WTC11 (cell line): ENCODE data around the gene GPR3. TPM values are rescaled to one million over a fixed set of nuclear protein-coding genes. Genes with fewer than 3 reads are reported as not detected.
A peak's percentile ranks its signal among the peaks of the same experiment; 100 is the strongest.

Experiments used
- AFF4 ChIP-seq: sonication (generic); formaldehyde crosslinking; IDR thresholded peaks from 2 replicates; pipeline ENCODE4 v1.8.1; 2023; ENCODE audit warnings: mild to moderate bottlenecking, missing genetic modification reagents, borderline replicate concordance
- ATF1 ChIP-seq: sonication (generic); formaldehyde crosslinking; IDR thresholded peaks from 2 replicates; pipeline ENCODE4 v1.8.1; 2023; ENCODE audit warnings: mild to moderate bottlenecking, moderate library complexity, missing genetic modification reagents
- ATF2 ChIP-seq: sonication (generic); formaldehyde crosslinking; IDR thresholded peaks from 2 replicates; pipeline ENCODE4 v1.8.1; 2022; ENCODE audit warnings: low read depth, missing genetic modification reagents, borderline replicate concordance
- CBFB ChIP-seq: sonication (generic); formaldehyde crosslinking; IDR thresholded peaks from 2 replicates; pipeline ENCODE4 v1.8.1; 2022; ENCODE audit warnings: mild to moderate bottlenecking, low read depth, missing genetic modification reagents
- EMX1 ChIP-seq: fragments of 250-450 bp; sonication (Bioruptor Pico); IDR thresholded peaks from 2 replicates; pipeline ENCODE4 v1.8.0; 2021; ENCODE audit warnings: mild to moderate bottlenecking
- ETV6 ChIP-seq: sonication (generic); formaldehyde crosslinking; IDR thresholded peaks from 2 replicates; pipeline ENCODE4 v1.8.1; 2022; ENCODE audit warnings: mild to moderate bottlenecking, missing genetic modification reagents
- FOXJ3 ChIP-seq: sonication (generic); formaldehyde crosslinking; IDR thresholded peaks from 2 replicates; pipeline ENCODE4 v1.9.0; 2021; ENCODE audit warnings: missing genetic modification reagents, mild to moderate bottlenecking, borderline replicate concordance
- GABPB1 ChIP-seq: sonication (generic); formaldehyde crosslinking; IDR thresholded peaks from 2 replicates; pipeline ENCODE4 v1.8.1; 2023; ENCODE audit warnings: mild to moderate bottlenecking, missing genetic modification reagents
- GRHL2 ChIP-seq: fragments of 250-450 bp; sonication (Bioruptor Pico); IDR thresholded peaks from 2 replicates; pipeline ENCODE4 v1.8.0; 2022; ENCODE audit warnings: mild to moderate bottlenecking, moderate library complexity; ENCODE audit not compliant: insufficient replicate concordance, severe bottlenecking
- NFATC4 ChIP-seq: fragments of 250-450 bp; sonication (Bioruptor Pico); IDR thresholded peaks from 2 replicates; pipeline ENCODE4 v1.9.0; 2021; ENCODE audit warnings: mild to moderate bottlenecking
- NFYB ChIP-seq: sonication (generic); formaldehyde crosslinking; conservative IDR thresholded peaks from 2 replicates; pipeline ENCODE4 v1.8.0; 2022; ENCODE audit warnings: low read depth, missing genetic modification reagents
- NR1H2 ChIP-seq: sonication (generic); formaldehyde crosslinking; IDR thresholded peaks from 2 replicates; pipeline ENCODE4 v1.9.0; 2021; ENCODE audit warnings: mild to moderate bottlenecking, moderate library complexity, missing genetic modification reagents
- NR3C1 ChIP-seq: sonication (generic); formaldehyde crosslinking; conservative IDR thresholded peaks from 2 replicates; pipeline ENCODE4 v1.8.1; 2023; ENCODE audit warnings: low read depth, mild to moderate bottlenecking, missing genetic modification reagents
- OVOL2 ChIP-seq: fragments of 250-450 bp; sonication (Bioruptor Pico); IDR thresholded peaks from 2 replicates; pipeline ENCODE4 v1.9.0; 2021; ENCODE audit warnings: mild to moderate bottlenecking, borderline replicate concordance
- RORB ChIP-seq: fragments of 250-450 bp; sonication (Bioruptor Pico); IDR thresholded peaks from 2 replicates; pipeline ENCODE4 v1.9.0; 2021; ENCODE audit warnings: mild to moderate bottlenecking
- SMAD4 ChIP-seq: sonication (generic); formaldehyde crosslinking; IDR thresholded peaks from 2 replicates; pipeline ENCODE4 v1.8.0; 2022; ENCODE audit warnings: mild to moderate bottlenecking, missing genetic modification reagents
- TP53 ChIP-seq: sonication (generic); formaldehyde crosslinking; IDR thresholded peaks from 2 replicates; pipeline ENCODE4 v1.8.1; 2023; ENCODE audit warnings: mild to moderate bottlenecking, missing genetic modification reagents
- ZMAT4 ChIP-seq: fragments of 250-450 bp; sonication (Bioruptor Pico); IDR thresholded peaks from 2 replicates; pipeline ENCODE4 v1.9.0; 2021; ENCODE audit warnings: mild to moderate bottlenecking
- ZNF317 ChIP-seq: sonication (generic); formaldehyde crosslinking; IDR thresholded peaks from 2 replicates; pipeline ENCODE4 v1.8.1; 2023; ENCODE audit warnings: low read depth, mild to moderate bottlenecking, moderate library complexity, missing genetic modification reagents, borderline replicate concordance
- ZNF423 ChIP-seq: fragments of 250-450 bp; sonication (Bioruptor Pico); IDR thresholded peaks from 2 replicates; pipeline ENCODE4 v2.1.2; 2022; ENCODE audit warnings: mild to moderate bottlenecking, moderate library complexity
- total RNA-seq: library from RNA; stranded (reverse); gene quantifications from 3 replicates; pipeline ENCODE4 v1.2.3, GENCODE V29; 2021
- TF ChIP-seq, protein P1 (sequence below): fragments of 250-450 bp; sonication (Bioruptor Pico); IDR thresholded peaks from 2 replicates; pipeline ENCODE4 v1.9.0; 2021; ENCODE audit warnings: mild to moderate bottlenecking, borderline replicate concordance
- TF ChIP-seq, protein P2 (sequence below): sonication (generic); formaldehyde crosslinking; IDR thresholded peaks from 2 replicates; pipeline ENCODE4 v1.8.1; 2022; ENCODE audit warnings: low read depth, mild to moderate bottlenecking, moderate library complexity, missing genetic modification reagents, borderline replicate concordance
- TF ChIP-seq, protein P3 (sequence below): sonication (generic); formaldehyde crosslinking; IDR thresholded peaks from 2 replicates; pipeline ENCODE4 v1.8.0; 2022; ENCODE audit warnings: mild to moderate bottlenecking, missing genetic modification reagents
- TF ChIP-seq, protein P4 (sequence below): sonication (generic); formaldehyde crosslinking; IDR thresholded peaks from 2 replicates; pipeline ENCODE4 v1.8.1; 2023; ENCODE audit warnings: mild to moderate bottlenecking, missing genetic modification reagents

GPR3 gene
- total RNA-seq, 1 experiment from 2014 or later, result 12.4 TPM

DNA sequence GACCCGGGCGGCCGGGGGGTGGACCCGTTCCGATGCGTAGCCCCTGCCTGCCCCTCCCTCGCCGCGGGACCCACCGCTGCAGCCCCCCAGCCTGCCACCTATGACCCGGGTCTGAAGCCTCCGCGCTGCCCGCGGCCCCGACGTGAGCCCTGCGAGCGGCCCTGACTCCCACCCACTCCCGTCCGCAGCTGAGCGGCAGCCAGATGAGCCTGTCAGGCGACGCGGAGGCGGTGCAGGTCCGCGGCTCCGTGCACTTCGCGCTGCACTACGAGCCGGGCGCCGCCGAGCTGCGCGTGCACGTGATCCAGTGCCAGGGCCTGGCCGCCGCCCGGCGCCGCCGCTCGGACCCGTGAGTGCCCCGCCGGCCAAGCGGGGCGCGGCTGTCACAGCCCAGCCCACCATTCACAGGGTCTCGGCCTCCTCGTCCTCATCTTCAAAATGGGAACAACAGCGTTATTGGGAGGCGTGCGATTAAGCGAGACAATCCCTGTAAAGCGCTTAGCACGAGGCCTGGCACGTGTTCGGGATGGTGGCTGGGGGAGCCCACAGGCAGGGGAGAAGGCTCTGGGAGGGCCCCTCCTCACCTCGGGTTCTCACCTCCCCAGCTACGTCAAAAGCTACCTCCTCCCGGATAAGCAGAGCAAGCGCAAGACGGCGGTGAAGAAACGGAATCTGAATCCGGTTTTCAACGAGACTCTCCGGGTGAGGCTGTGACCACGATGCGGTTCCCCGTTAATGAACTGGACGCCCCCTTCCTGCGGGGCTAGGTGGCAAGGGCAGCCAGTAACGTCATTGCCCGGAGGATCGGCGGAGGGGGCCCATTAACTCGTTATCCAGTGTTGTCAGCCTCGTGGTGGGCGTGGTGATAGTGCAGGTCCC, 42.4 kb upstream of the GPR3 start (continued):
- TF ChIP-seq ATF1 (CRISPR knock-in tag) (peak; percentile 77), ZNF317 (CRISPR knock-in tag) (peak; percentile 57; the same call in 1 of the 2 replicates), TP53 (CRISPR knock-in tag) (peak; percentile 94), EMX1 (CRISPR knock-in tag) (no peak; the same call in none of the 2 replicates), NFATC4 (CRISPR knock-in tag) (no peak), SMAD4 (CRISPR knock-in tag) (no peak), FOXJ3 (no peak), NR1H2 (CRISPR knock-in tag) (peak; percentile 17; the same call in 1 of the 2 replicates), ATF2 (CRISPR knock-in tag) (peak; percentile 56; the same call in 1 of the 2 replicates), NFYB (CRISPR knock-in tag) (peak; percentile 82), ZNF423 (CRISPR knock-in tag) (no peak), NR3C1 (no peak), CBFB (CRISPR knock-in tag) (no peak; the same call in none of the 2 replicates), GABPB1 (CRISPR knock-in tag) (no peak), GRHL2 (no peak), ETV6 (CRISPR knock-in tag) (peak; percentile 69; the same call in 1 of the 2 replicates), RORB (CRISPR knock-in tag) (no peak), ZMAT4 (CRISPR knock-in tag) (no peak), OVOL2 (no peak), AFF4 (CRISPR knock-in tag) (no peak)
- TF ChIP-seq, protein P1, sequence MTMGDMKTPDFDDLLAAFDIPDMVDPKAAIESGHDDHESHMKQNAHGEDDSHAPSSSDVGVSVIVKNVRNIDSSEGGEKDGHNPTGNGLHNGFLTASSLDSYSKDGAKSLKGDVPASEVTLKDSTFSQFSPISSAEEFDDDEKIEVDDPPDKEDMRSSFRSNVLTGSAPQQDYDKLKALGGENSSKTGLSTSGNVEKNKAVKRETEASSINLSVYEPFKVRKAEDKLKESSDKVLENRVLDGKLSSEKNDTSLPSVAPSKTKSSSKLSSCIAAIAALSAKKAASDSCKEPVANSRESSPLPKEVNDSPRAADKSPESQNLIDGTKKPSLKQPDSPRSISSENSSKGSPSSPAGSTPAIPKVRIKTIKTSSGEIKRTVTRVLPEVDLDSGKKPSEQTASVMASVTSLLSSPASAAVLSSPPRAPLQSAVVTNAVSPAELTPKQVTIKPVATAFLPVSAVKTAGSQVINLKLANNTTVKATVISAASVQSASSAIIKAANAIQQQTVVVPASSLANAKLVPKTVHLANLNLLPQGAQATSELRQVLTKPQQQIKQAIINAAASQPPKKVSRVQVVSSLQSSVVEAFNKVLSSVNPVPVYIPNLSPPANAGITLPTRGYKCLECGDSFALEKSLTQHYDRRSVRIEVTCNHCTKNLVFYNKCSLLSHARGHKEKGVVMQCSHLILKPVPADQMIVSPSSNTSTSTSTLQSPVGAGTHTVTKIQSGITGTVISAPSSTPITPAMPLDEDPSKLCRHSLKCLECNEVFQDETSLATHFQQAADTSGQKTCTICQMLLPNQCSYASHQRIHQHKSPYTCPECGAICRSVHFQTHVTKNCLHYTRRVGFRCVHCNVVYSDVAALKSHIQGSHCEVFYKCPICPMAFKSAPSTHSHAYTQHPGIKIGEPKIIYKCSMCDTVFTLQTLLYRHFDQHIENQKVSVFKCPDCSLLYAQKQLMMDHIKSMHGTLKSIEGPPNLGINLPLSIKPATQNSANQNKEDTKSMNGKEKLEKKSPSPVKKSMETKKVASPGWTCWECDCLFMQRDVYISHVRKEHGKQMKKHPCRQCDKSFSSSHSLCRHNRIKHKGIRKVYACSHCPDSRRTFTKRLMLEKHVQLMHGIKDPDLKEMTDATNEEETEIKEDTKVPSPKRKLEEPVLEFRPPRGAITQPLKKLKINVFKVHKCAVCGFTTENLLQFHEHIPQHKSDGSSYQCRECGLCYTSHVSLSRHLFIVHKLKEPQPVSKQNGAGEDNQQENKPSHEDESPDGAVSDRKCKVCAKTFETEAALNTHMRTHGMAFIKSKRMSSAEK (CRISPR knock-in tag), result no peak; the same call in 1 of the 2 replicates
- TF ChIP-seq, protein P2, sequence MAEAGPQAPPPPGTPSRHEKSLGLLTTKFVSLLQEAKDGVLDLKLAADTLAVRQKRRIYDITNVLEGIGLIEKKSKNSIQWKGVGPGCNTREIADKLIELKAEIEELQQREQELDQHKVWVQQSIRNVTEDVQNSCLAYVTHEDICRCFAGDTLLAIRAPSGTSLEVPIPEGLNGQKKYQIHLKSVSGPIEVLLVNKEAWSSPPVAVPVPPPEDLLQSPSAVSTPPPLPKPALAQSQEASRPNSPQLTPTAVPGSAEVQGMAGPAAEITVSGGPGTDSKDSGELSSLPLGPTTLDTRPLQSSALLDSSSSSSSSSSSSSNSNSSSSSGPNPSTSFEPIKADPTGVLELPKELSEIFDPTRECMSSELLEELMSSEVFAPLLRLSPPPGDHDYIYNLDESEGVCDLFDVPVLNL (CRISPR knock-in tag), result peak; percentile 84; the same call in 1 of the 2 replicates
- TF ChIP-seq, protein P3, sequence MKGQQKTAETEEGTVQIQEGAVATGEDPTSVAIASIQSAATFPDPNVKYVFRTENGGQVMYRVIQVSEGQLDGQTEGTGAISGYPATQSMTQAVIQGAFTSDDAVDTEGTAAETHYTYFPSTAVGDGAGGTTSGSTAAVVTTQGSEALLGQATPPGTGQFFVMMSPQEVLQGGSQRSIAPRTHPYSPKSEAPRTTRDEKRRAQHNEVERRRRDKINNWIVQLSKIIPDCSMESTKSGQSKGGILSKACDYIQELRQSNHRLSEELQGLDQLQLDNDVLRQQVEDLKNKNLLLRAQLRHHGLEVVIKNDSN (CRISPR knock-in tag), result peak; percentile 75
- TF ChIP-seq, protein P4, sequence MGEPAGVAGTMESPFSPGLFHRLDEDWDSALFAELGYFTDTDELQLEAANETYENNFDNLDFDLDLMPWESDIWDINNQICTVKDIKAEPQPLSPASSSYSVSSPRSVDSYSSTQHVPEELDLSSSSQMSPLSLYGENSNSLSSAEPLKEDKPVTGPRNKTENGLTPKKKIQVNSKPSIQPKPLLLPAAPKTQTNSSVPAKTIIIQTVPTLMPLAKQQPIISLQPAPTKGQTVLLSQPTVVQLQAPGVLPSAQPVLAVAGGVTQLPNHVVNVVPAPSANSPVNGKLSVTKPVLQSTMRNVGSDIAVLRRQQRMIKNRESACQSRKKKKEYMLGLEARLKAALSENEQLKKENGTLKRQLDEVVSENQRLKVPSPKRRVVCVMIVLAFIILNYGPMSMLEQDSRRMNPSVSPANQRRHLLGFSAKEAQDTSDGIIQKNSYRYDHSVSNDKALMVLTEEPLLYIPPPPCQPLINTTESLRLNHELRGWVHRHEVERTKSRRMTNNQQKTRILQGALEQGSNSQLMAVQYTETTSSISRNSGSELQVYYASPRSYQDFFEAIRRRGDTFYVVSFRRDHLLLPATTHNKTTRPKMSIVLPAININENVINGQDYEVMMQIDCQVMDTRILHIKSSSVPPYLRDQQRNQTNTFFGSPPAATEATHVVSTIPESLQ (CRISPR knock-in tag), result no peak
